Thyroid gland (tissue), 4 donors: ENCODE results near the gene AP3D1. TPM values are rescaled to one million over a fixed set of nuclear protein-coding genes. Genes with fewer than 3 reads are reported as not detected.
A peak's percentile ranks its signal among the peaks of the same experiment; 100 is the strongest.

ENCODE experiments used
- DNase-seq, 2 donors: peaks; one replicate each; pipeline ENCODE4 v3.0.0-alpha.2; 2019
- H3K27ac ChIP-seq, 3 donors: fragments of 200-600 bp; sonication (generic); 1 replicate in 2 of 3; 2 replicates in 1 of 3; pipeline ENCODE4 v1.5.1; 2016 to 2019; ENCODE audit warnings: mild to moderate bottlenecking in 1 of 3, moderate library complexity in 1 of 3
- H3K27me3 ChIP-seq: fragments of 200-600 bp; sonication (generic); one replicate; pipeline ENCODE4 v1.5.1; 2019
- H3K36me3 ChIP-seq, 2 donors: fragments of 200-600 bp; sonication (generic); one replicate each; pipeline ENCODE4 v1.5.1; 2016 to 2019
- H3K4me1 ChIP-seq, 2 donors: fragments of 200-600 bp; sonication (generic); one replicate each; pipeline ENCODE4 v1.5.1; 2017 to 2019
- H3K4me3 ChIP-seq, 3 donors: fragments of 200-600 bp; sonication (generic); replicated peaks in 1 of 3; 1 replicate in 2 of 3; 2 replicates in 1 of 3; pipeline ENCODE4 v1.5.1; 2016; ENCODE audit warnings: mild to moderate bottlenecking in 1 of 3
- H3K9me3 ChIP-seq: fragments of 200-600 bp; sonication (generic); one replicate; pipeline ENCODE4 v1.5.1; 2017
- POLR2A ChIP-seq, 2 donors: fragments of 450-650 bp; IDR thresholded peaks; one replicate each; pipeline ENCODE4 v1.6.1; 2017; ENCODE audit warnings: antibody characterized with exemption in 2 of 2, mild to moderate bottlenecking in 2 of 2, moderate library complexity in 1 of 2
- WGBS, 2 donors: methylation state at CpG; one replicate each; pipeline ENCODE4 v1.1.5; 2017; 5-methylcytosine and 5-hydroxymethylcytosine counted together
- intact Hi-C: fragments of 100-400 bp; cut with DNase I; formaldehyde crosslinking; loops from one replicate; pipeline ENCODE4 v1.15.1; 2023
- total RNA-seq, 4 donors: library from RNA; depleted of rRNA; stranded (reverse); fragments of >200 nt; gene quantifications; one replicate each; pipeline ENCODE4 v1.2.3, GENCODE V29; 2016
- TF ChIP-seq, protein P1 (sequence below), 6 experiments: fragments of 200-600 bp in 3 of 6; fragments of 450-650 bp in 3 of 6; sonication (generic) in 3 of 6; IDR thresholded peaks; one replicate each; pipeline ENCODE4 v1.5.1; 2016 to 2019; ENCODE audit warnings: antibody characterized with exemption in 6 of 6, mild to moderate bottlenecking in 2 of 6, inconsistent platforms in 1 of 6, moderate library complexity in 1 of 6

Gene AP3D1
- total RNA-seq, 4 donors from 2014 or later = 62.5 to 121 (median 118) TPM

GRCh38 chr19:2060884-2061494 is 90.4 kb downstream of the AP3D1 start:
- DNase-seq = peak; percentile 54 to 56
- H3K4me1 ChIP-seq = peaks cover 37 to 55% of the 10 kb centered on the region in 2 donors
- no peaks in the 10 kb centered on the region for H3K9me3 ChIP-seq
- peak overlapping the region; percentile 29 to 81 (median 73) for H3K4me3 ChIP-seq
- TF ChIP-seq, protein P1, sequence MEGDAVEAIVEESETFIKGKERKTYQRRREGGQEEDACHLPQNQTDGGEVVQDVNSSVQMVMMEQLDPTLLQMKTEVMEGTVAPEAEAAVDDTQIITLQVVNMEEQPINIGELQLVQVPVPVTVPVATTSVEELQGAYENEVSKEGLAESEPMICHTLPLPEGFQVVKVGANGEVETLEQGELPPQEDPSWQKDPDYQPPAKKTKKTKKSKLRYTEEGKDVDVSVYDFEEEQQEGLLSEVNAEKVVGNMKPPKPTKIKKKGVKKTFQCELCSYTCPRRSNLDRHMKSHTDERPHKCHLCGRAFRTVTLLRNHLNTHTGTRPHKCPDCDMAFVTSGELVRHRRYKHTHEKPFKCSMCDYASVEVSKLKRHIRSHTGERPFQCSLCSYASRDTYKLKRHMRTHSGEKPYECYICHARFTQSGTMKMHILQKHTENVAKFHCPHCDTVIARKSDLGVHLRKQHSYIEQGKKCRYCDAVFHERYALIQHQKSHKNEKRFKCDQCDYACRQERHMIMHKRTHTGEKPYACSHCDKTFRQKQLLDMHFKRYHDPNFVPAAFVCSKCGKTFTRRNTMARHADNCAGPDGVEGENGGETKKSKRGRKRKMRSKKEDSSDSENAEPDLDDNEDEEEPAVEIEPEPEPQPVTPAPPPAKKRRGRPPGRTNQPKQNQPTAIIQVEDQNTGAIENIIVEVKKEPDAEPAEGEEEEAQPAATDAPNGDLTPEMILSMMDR (IDR thresholded peaks at IDR 0.05) = no peak
- peak; percentile 88 to 99 for TF ChIP-seq POLR2A (IDR thresholded peaks at IDR 0.05)
- 0% methylated on average over 6 of the region's 55 CpGs; no CpG with 5 or more reads in 1 of the 2 donors for WGBS, 2 donors
- H3K27ac ChIP-seq = peak overlapping the region; percentile 96 to 100 (median 100)
- no peaks in the 10 kb centered on the region for H3K27me3 ChIP-seq
- intact Hi-C loops = no loop called here
- H3K36me3 ChIP-seq = no peaks in the 10 kb centered on the region

DNA sequence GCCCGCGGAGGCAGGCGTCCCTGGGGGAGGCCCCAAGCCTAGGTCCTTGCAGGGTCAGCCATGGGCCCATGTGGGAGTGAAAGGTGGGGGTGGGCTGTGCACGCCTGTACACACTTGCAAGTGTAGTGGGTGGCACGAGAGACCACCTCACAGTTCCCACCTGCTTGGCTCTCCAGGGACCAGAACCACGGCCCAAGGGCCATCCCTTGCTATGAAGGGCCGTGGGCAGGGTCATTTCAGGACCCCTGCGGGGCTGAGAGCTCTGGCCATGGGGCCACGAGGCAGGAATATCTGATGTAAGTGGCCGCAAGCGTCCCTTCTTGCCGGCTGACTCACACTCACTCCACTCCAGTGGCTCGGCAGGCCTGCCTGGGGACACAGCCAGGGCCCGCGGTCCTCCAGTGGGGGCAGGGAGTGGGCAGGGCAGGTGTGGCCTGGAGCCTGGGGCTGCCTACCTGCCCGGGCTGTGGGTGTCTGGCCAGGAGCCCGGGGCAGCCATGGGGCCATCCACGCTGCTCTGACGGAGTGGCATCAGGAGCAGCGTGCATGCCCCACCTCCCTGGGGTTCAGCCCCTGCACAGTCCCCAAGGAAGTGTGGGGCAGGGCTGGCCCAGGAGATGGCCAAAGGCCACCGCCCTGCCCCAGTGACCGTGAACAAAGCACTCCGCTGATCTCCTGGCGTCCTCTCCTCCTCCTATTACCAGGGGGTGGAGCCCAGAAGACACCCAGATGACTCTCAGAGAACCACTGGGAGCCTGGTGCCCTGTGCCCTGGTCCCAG is 91.8 kb downstream of the AP3D1 start:
- no peaks in the 10 kb centered on the region for H3K9me3 ChIP-seq
- peak overlapping the region; percentile 96 to 100 (median 100) for H3K27ac ChIP-seq
- peak; percentile 98 for DNase-seq
- no peaks in the 10 kb centered on the region for H3K27me3 ChIP-seq
- WGBS, 2 donors = 24 to 40% methylated on average over 13 to 17 of the region's 24 CpGs
- H3K4me1 ChIP-seq = peaks cover 44 to 68% of the 10 kb centered on the region in 2 donors
- no peaks in the 10 kb centered on the region for H3K36me3 ChIP-seq
- peak; percentile 27 to 81 for TF ChIP-seq POLR2A (IDR thresholded peaks at IDR 0.05)
- TF ChIP-seq, protein P1 (IDR thresholded peaks at IDR 0.05) = no peak
- intact Hi-C loops = no loop called here
- H3K4me3 ChIP-seq = no peak overlapping the region

DNA sequence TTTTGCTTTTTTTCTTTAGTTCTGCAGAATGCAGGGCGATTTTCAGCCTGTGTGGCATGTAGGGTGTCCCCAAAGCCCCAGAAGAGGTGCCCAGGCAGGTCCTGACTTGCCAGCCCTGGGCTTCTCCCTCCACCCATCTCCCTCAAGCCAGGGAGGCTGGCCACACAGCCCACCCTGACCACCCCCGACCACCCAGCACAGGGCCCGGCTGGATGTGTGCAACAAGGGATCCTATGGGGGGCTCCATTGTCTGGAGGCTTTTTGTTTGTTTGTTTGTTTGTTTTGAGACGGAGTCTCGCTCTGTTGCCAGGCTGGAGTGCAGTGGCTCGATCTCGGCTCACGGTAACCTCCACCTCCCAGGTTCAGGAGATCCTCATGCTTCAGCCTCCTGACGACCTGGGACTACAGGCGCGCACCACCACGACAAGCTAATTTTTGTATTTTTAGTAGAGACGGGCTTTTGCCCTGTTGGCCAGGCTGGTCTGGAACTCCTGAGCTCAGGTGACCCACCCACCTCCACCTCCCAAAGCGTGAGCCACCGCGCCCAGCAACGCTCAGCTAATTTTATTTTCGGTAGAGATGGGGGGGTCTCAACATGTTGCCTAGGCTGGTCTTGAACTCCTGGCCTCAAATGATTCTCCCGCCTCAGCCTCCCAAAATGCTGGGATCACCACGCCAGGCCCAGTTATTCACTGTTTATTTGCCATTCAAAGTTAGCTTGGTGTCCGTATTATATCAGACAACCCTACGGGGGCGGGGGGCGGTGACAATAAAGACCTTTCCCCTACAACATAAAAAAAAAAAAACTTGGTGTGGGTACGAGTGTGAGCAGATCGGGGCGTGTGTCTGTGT is 92.6 kb downstream of the AP3D1 start:
- intact Hi-C loops = no loop called here
- Histone ChIP-seq H3K9me3 (no peaks in the 10 kb centered on the region), H3K4me3 (no peak overlapping the region), H3K27ac (peak overlapping the region; percentile 96 to 100 (median 100)), H3K4me1 (peaks cover 46 to 76% of the 10 kb centered on the region in 2 donors), H3K27me3 (no peaks in the 10 kb centered on the region), H3K36me3 (no peaks in the 10 kb centered on the region)
- 82 to 90% methylated on average over 26 of the region's 27 CpGs for WGBS, 2 donors
- no peak for TF ChIP-seq POLR2A (IDR thresholded peaks at IDR 0.05)
- TF ChIP-seq, protein P1 (IDR thresholded peaks at IDR 0.05) = no peak
- no peak for DNase-seq

- Histone ChIP-seq H3K9me3 (no peaks in the 10 kb centered on the region), H3K4me1 (peaks cover 46 to 79% of the 10 kb centered on the region in 2 donors), H3K27me3 (no peaks in the 10 kb centered on the region), H3K36me3 (no peaks in the 10 kb centered on the region), H3K4me3 (no peak overlapping the region), H3K27ac (peak overlapping the region; percentile 88 to 100 (median 96))
- intact Hi-C loops = no loop called here
- no peak for TF ChIP-seq POLR2A (IDR thresholded peaks at IDR 0.05)
- TF ChIP-seq, protein P1 (IDR thresholded peaks at IDR 0.05) = no peak
- DNase-seq = no peak
- WGBS, 2 donors = 82 to 88% methylated on average over 13 of the region's 23 CpGs
Observed at GRCh38 chr19:2057484-2058469, 93.6 kb downstream of the AP3D1 start.
